PC-9 (cell line): ENCODE measurements around the gene WNK2.

Experiments used
- CTCF ChIP-seq: fragments of 200-600 bp; sonication (generic); conservative IDR thresholded peaks from 2 replicates; pipeline ENCODE4 v1.6.1; 2017; ENCODE audit warnings: mixed run types, antibody characterized with exemption, mild to moderate bottlenecking, moderate library complexity
- EZH2 ChIP-seq: fragments of 200-600 bp; sonication (generic); IDR thresholded peaks from 2 replicates; pipeline ENCODE4 v1.8.0; 2017; ENCODE audit warnings: antibody characterized with exemption, low read depth

GRCh38 chr9:93315118-93315517, 131.2 kb downstream of the WNK2 start:
- TF ChIP-seq CTCF (no peak), EZH2 (no peak)
